ENCODE measurements around the gene APBB2.
"Not testable (repeated sequence)": the region's sequence is repeated elsewhere in the genome, so short reads cannot be mapped to it uniquely, and the experiment has no call there.

Gene APBB2

GRCh38 chr4:41050880-41051775, 163.2 kb downstream of the APBB2 start:
- H3K36me3 ChIP-seq: no peaks in the 10 kb centered on the region
- H3K4me1 ChIP-seq (ENCODE audit: control insufficient read depth in 1 of 2, insufficient read depth in 1 of 2, low read depth in 1 of 2, low read length in 1 of 2): no peaks in the 10 kb centered on the region
- H3K27me3 ChIP-seq: no peaks in the 10 kb centered on the region
- H3K9me3 ChIP-seq: no peaks in the 10 kb centered on the region
- TF ChIP-seq CTCF (IDR thresholded peaks at IDR 0.05): no peak
- no peak overlapping the region for H3K4me3 ChIP-seq (ENCODE audit: low read depth in 1 of 2, low read length in 1 of 2)
- H3K27ac ChIP-seq: no peak overlapping the region

GRCh38 chr4:41050116-41050515, 164.2 kb downstream of the APBB2 start:
- Histone ChIP-seq H3K9me3 (no peaks in the 10 kb centered on the region), H3K4me1 (ENCODE audit: control insufficient read depth in 1 of 2, insufficient read depth in 1 of 2, low read depth in 1 of 2, low read length in 1 of 2) (no peaks in the 10 kb centered on the region), H3K36me3 (no peaks in the 10 kb centered on the region), H3K27ac (no peak overlapping the region), H3K4me3 (ENCODE audit: low read depth in 1 of 2, low read length in 1 of 2) (no peak overlapping the region), H3K27me3 (no peaks in the 10 kb centered on the region)
- TF ChIP-seq CTCF (IDR thresholded peaks at IDR 0.05): no peak

- not testable (repeated sequence) for H3K27ac ChIP-seq; H3K36me3 ChIP-seq; H3K4me1 ChIP-seq (ENCODE audit: control insufficient read depth in 1 of 2, insufficient read depth in 1 of 2, low read depth in 1 of 2, low read length in 1 of 2); H3K9me3 ChIP-seq; H3K27me3 ChIP-seq; H3K4me3 ChIP-seq (ENCODE audit: low read depth in 1 of 2, low read length in 1 of 2)
Observed at GRCh38 chr4:41049176-41049575, 165.2 kb downstream of the APBB2 start.

GRCh38 chr4:41044791-41045190, 169.6 kb downstream of the APBB2 start:
- Histone ChIP-seq H3K4me3 (ENCODE audit: low read depth in 1 of 2, low read length in 1 of 2) (no peak overlapping the region), H3K27ac (no peak overlapping the region), H3K9me3 (no peaks in the 10 kb centered on the region), H3K4me1 (ENCODE audit: control insufficient read depth in 1 of 2, insufficient read depth in 1 of 2, low read depth in 1 of 2, low read length in 1 of 2) (no peaks in the 10 kb centered on the region), H3K27me3 (no peaks in the 10 kb centered on the region), H3K36me3 (no peaks in the 10 kb centered on the region)
- no peak for TF ChIP-seq CTCF (IDR thresholded peaks at IDR 0.05)

- no peak for TF ChIP-seq CTCF (IDR thresholded peaks at IDR 0.05)
- Histone ChIP-seq H3K27ac (no peak overlapping the region), H3K4me3 (ENCODE audit: low read depth in 1 of 2, low read length in 1 of 2) (no peak overlapping the region), H3K27me3 (no peaks in the 10 kb centered on the region), H3K9me3 (no peaks in the 10 kb centered on the region), H3K4me1 (ENCODE audit: control insufficient read depth in 1 of 2, insufficient read depth in 1 of 2, low read depth in 1 of 2, low read length in 1 of 2) (no peaks in the 10 kb centered on the region), H3K36me3 (no peaks in the 10 kb centered on the region)
Observed at GRCh38 chr4:41044165-41044564, 170.2 kb downstream of the APBB2 start.

GRCh38 chr4:41043465-41043864, 170.9 kb downstream of the APBB2 start:
- H3K9me3 ChIP-seq: no peaks in the 10 kb centered on the region
- H3K4me1 ChIP-seq (ENCODE audit: control insufficient read depth in 1 of 2, insufficient read depth in 1 of 2, low read depth in 1 of 2, low read length in 1 of 2): no peaks in the 10 kb centered on the region
- no peak for TF ChIP-seq CTCF (IDR thresholded peaks at IDR 0.05)
- no peak overlapping the region for H3K27ac ChIP-seq
- no peak overlapping the region for H3K4me3 ChIP-seq (ENCODE audit: low read depth in 1 of 2, low read length in 1 of 2)
- H3K36me3 ChIP-seq: no peaks in the 10 kb centered on the region
- H3K27me3 ChIP-seq: no peaks in the 10 kb centered on the region

Data from neutrophil (primary cell).